HEK293 (cell line): ENCODE results near the gene CCR6.

Experiments
- CTCF ChIA-PET: fragments of 350-600 bp; formaldehyde crosslinking; extraction: SDS; loops from one replicate; lab custom pipeline; 2021; ENCODE audit warnings: antibody characterized with exemption; lab: Yijun Ruan, JAX
- POLR2A ChIA-PET: fragments of 300-600 bp; formaldehyde crosslinking; extraction: SDS; loops from one replicate; lab custom pipeline; 2020; ENCODE audit warnings: antibody characterized with exemption, inconsistent platforms; lab: Yijun Ruan, JAX
- H3K27ac ChIP-seq: fragments of 200-500 bp; sonication (Bioruptor generic); 2 replicates; pipeline ENCODE4 v1.5.1; 2014; ENCODE audit warnings: low read depth, low read length, control low read depth, inconsistent platforms; ENCODE audit errors: extremely low read depth
- H3K36me3 ChIP-seq, 2 experiments: fragments of 200-500 bp in 1 of 2; sonication (Bioruptor generic) in 1 of 2; 1 replicate in 1 of 2; 2 replicates in 1 of 2; pipeline ENCODE4 v1.5.1; 2014 to 2017; ENCODE audit warnings: inconsistent platforms in 2 of 2, low read length in 2 of 2; ENCODE audit not compliant: control insufficient read depth in 2 of 2, insufficient read depth in 1 of 2
- H3K4me1 ChIP-seq: fragments of 200-500 bp; sonication (Bioruptor generic); 2 replicates; pipeline ENCODE4 v1.5.1; 2014; ENCODE audit warnings: mild to moderate bottlenecking, low read length, inconsistent platforms; ENCODE audit not compliant: control insufficient read depth, insufficient read depth
- H3K4me3 ChIP-seq: 2 replicates; pipeline ENCODE4 v1.5.1; 2011; ENCODE audit warnings: low read depth, mild to moderate bottlenecking, control low read depth, low read length, moderate library complexity
- H3K9me3 ChIP-seq: fragments of 200-500 bp; sonication (Bioruptor generic); 2 replicates; pipeline ENCODE4 v1.5.1; 2014; ENCODE audit warnings: low read depth, low read length, inconsistent platforms; ENCODE audit not compliant: control insufficient read depth, insufficient read depth
- MYNN ChIP-seq: fragments of 450-650 bp; formaldehyde crosslinking; IDR thresholded peaks from 2 replicates; pipeline ENCODE4 v1.5.1; 2016; ENCODE audit warnings: missing biosample characterization, missing genetic modification characterization, borderline replicate concordance
- PRDM10 ChIP-seq: fragments of 450-650 bp; formaldehyde crosslinking; IDR thresholded peaks from 2 replicates; pipeline ENCODE4 v1.5.1; 2016; ENCODE audit warnings: missing biosample characterization, missing genetic modification characterization
- ZFP37 ChIP-seq: fragments of 450-650 bp; formaldehyde crosslinking; IDR thresholded peaks from 2 replicates; pipeline ENCODE4 v1.5.1; 2016; ENCODE audit warnings: missing biosample characterization, missing genetic modification characterization
- ZFP69B ChIP-seq: fragments of 450-650 bp; formaldehyde crosslinking; IDR thresholded peaks from 2 replicates; pipeline ENCODE4 v1.5.1; 2016; ENCODE audit warnings: missing biosample characterization, missing genetic modification characterization
- ZNF114 ChIP-seq: fragments of 450-650 bp; formaldehyde crosslinking; IDR thresholded peaks from 2 replicates; pipeline ENCODE4 v1.5.0; 2017; ENCODE audit warnings: missing biosample characterization, missing genetic modification characterization
- ZNF133 ChIP-seq: fragments of 450-650 bp; formaldehyde crosslinking; IDR thresholded peaks from 2 replicates; pipeline ENCODE4 v1.5.1; 2016; ENCODE audit warnings: missing biosample characterization, missing genetic modification characterization
- ZNF16 ChIP-seq: fragments of 450-650 bp; formaldehyde crosslinking; IDR thresholded peaks from 2 replicates; pipeline ENCODE4 v1.5.1; 2016; ENCODE audit warnings: low read depth, missing biosample characterization, missing genetic modification characterization
- ZNF19 ChIP-seq: fragments of 450-650 bp; formaldehyde crosslinking; IDR thresholded peaks from 2 replicates; pipeline ENCODE4; 2016; ENCODE audit warnings: missing biosample characterization, missing genetic modification characterization, low read depth
- ZNF366 ChIP-seq: fragments of 450-650 bp; formaldehyde crosslinking; conservative IDR thresholded peaks from 2 replicates; pipeline ENCODE4 v1.5.1; 2016; ENCODE audit warnings: missing biosample characterization, missing genetic modification characterization
- ZNF394 ChIP-seq: fragments of 450-650 bp; formaldehyde crosslinking; IDR thresholded peaks from 2 replicates; pipeline ENCODE4 v1.5.1; 2016; ENCODE audit warnings: missing biosample characterization, missing genetic modification characterization, mild to moderate bottlenecking, moderate library complexity, borderline replicate concordance
- ZNF416 ChIP-seq: fragments of 450-650 bp; formaldehyde crosslinking; IDR thresholded peaks from 2 replicates; pipeline ENCODE4 v1.5.1; 2016; ENCODE audit warnings: missing biosample characterization, missing genetic modification characterization
- ZNF423 ChIP-seq: fragments of 450-650 bp; formaldehyde crosslinking; IDR thresholded peaks from 2 replicates; pipeline ENCODE4 v1.5.1; 2016; ENCODE audit warnings: missing biosample characterization, missing genetic modification characterization
- ZNF544 ChIP-seq: fragments of 450-650 bp; formaldehyde crosslinking; IDR thresholded peaks from 2 replicates; pipeline ENCODE4 v1.5.0; 2017; ENCODE audit warnings: missing biosample characterization, missing genetic modification characterization
- ZNF610 ChIP-seq: fragments of 450-650 bp; formaldehyde crosslinking; IDR thresholded peaks from 2 replicates; pipeline ENCODE4 v1.5.1; 2016; ENCODE audit warnings: missing biosample characterization, missing genetic modification characterization, borderline replicate concordance
- ZNF639 ChIP-seq: fragments of 450-650 bp; formaldehyde crosslinking; IDR thresholded peaks from 2 replicates; pipeline ENCODE4 v1.5.1; 2016; ENCODE audit warnings: missing biosample characterization, missing genetic modification characterization
- ZSCAN4 ChIP-seq: fragments of 450-650 bp; formaldehyde crosslinking; IDR thresholded peaks from 2 replicates; pipeline ENCODE4 v1.5.1; 2017; ENCODE audit warnings: missing biosample characterization, missing genetic modification characterization
- TF ChIP-seq, protein P1 (sequence below): fragments of 450-650 bp; formaldehyde crosslinking; IDR thresholded peaks from 2 replicates; pipeline ENCODE4 v1.5.1; 2017; ENCODE audit warnings: missing biosample characterization, missing genetic modification characterization
- TF ChIP-seq, protein P2 (sequence below): fragments of 450-650 bp; formaldehyde crosslinking; IDR thresholded peaks from 2 replicates; pipeline ENCODE4 v1.5.1; 2016; ENCODE audit warnings: missing biosample characterization, missing genetic modification characterization
- TF ChIP-seq, protein P3 (sequence below): fragments of 450-650 bp; formaldehyde crosslinking; IDR thresholded peaks from 2 replicates; pipeline ENCODE4 v1.5.1; 2016; ENCODE audit warnings: missing biosample characterization, missing genetic modification characterization

CCR6 gene

DNA sequence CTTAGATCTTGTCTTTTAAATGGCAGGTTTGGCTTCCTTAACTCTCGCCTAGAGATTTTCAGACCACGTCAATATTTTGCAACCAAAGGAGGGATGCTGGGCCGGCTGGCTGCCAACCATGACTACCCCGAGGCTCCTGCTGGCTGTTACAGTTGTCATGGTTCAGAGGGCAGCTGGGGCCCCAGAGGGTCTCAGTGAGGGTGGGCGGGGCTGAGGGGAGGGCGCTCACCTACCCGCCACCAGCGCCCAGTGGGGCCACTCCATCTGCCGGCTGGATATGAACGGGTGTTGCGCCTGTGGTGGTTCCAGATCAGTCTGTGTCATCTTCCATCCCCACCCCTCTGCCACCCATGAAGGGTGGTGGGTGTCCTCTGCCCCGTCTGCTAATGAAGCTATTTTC is 22.6 kb downstream of the CCR6 start:
- Histone ChIP-seq H3K4me3 (no peak overlapping the region), H3K36me3 (no peaks in the 10 kb centered on the region), H3K9me3 (no peaks in the 10 kb centered on the region), H3K27ac (no peak overlapping the region), H3K4me1 (no peaks in the 10 kb centered on the region)
- ChIA-PET CTCF (interaction anchor here (0.6 to 5.7 kb wide), 3 partner anchors 68 to 372 kb away, joined by 3 to 80 read pairs (median 4); no protein-coding TSS in a partner anchor), POLR2A (no interaction called here)
- TF ChIP-seq, protein P1, sequence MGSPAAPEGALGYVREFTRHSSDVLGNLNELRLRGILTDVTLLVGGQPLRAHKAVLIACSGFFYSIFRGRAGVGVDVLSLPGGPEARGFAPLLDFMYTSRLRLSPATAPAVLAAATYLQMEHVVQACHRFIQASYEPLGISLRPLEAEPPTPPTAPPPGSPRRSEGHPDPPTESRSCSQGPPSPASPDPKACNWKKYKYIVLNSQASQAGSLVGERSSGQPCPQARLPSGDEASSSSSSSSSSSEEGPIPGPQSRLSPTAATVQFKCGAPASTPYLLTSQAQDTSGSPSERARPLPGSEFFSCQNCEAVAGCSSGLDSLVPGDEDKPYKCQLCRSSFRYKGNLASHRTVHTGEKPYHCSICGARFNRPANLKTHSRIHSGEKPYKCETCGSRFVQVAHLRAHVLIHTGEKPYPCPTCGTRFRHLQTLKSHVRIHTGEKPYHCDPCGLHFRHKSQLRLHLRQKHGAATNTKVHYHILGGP (tag by site-specific recombination), result no peak
- TF ChIP-seq ZNF16 (tag by site-specific recombination) (no peak), ZNF19 (tag by site-specific recombination) (no peak), ZNF394 (no peak), ZNF423 (tag by site-specific recombination) (no peak), ZNF639 (tag by site-specific recombination) (no peak), ZNF544 (tag by site-specific recombination) (no peak), ZNF610 (tag by site-specific recombination) (no peak), ZFP37 (no peak), ZNF366 (tag by site-specific recombination) (no peak)
- TF ChIP-seq, protein P2, sequence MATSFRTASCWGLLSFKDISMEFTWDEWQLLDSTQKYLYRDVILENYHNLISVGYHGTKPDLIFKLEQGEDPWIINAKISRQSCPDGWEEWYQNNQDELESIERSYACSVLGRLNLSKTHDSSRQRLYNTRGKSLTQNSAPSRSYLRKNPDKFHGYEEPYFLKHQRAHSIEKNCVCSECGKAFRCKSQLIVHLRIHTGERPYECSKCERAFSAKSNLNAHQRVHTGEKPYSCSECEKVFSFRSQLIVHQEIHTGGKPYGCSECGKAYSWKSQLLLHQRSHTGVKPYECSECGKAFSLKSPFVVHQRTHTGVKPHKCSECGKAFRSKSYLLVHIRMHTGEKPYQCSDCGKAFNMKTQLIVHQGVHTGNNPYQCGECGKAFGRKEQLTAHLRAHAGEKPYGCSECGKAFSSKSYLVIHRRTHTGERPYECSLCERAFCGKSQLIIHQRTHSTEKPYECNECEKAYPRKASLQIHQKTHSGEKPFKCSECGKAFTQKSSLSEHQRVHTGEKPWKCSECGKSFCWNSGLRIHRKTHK (tag by site-specific recombination), result no peak
- TF ChIP-seq, protein P3, sequence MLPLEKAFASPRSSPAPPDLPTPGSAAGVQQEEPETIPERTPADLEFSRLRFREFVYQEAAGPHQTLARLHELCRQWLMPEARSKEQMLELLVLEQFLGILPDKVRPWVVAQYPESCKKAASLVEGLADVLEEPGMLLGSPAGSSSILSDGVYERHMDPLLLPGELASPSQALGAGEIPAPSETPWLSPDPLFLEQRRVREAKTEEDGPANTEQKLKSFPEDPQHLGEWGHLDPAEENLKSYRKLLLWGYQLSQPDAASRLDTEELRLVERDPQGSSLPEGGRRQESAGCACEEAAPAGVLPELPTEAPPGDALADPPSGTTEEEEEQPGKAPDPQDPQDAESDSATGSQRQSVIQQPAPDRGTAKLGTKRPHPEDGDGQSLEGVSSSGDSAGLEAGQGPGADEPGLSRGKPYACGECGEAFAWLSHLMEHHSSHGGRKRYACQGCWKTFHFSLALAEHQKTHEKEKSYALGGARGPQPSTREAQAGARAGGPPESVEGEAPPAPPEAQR, result no peak

GRCh38 chr6:167146135-167146534 is 23.2 kb downstream of the CCR6 start:
- H3K4me1 ChIP-seq, result no peaks in the 10 kb centered on the region
- CTCF ChIA-PET, result interaction anchor here (0.6 to 5.7 kb wide), 2 partner anchors 154 to 372 kb away, joined by 3 to 80 read pairs; no protein-coding TSS in a partner anchor
- H3K9me3 ChIP-seq, result no peaks in the 10 kb centered on the region
- H3K36me3 ChIP-seq, result no peaks in the 10 kb centered on the region
- TF ChIP-seq MYNN (tag by site-specific recombination), result no peak
- TF ChIP-seq ZSCAN4 (tag by site-specific recombination), result no peak
- no peak for TF ChIP-seq ZFP69B (tag by site-specific recombination)
- no peak overlapping the region for H3K4me3 ChIP-seq
- POLR2A ChIA-PET, result no interaction called here
- no peak overlapping the region for H3K27ac ChIP-seq

GRCh38 chr6:167146977-167147376 is 24.1 kb downstream of the CCR6 start:
- H3K36me3 ChIP-seq, result no peaks in the 10 kb centered on the region
- ChIA-PET POLR2A (no interaction called here), CTCF (interaction anchor here (0.6 to 1.0 kb wide), 2 partner anchors 373 to 524 kb away, joined by 3 to 5 read pairs; no protein-coding TSS in a partner anchor)
- no peaks in the 10 kb centered on the region for H3K9me3 ChIP-seq
- H3K4me1 ChIP-seq, result no peaks in the 10 kb centered on the region
- H3K27ac ChIP-seq, result no peak overlapping the region
- no peak overlapping the region for H3K4me3 ChIP-seq
- TF ChIP-seq ZNF114, result no peak
- TF ChIP-seq ZNF133 (tag by site-specific recombination), result no peak
- no peak for TF ChIP-seq ZNF416
- TF ChIP-seq PRDM10 (tag by site-specific recombination), result no peak
